ENCODE data around the gene SFXN5. TPM values are rescaled to one million over a fixed set of nuclear protein-coding genes. Genes with fewer than 3 reads are reported as not detected.

Gene SFXN5
- total and polyA plus RNA-seq, 2 donors, result 9.2 to 11.8 TPM

- no peaks in the 10 kb centered on the region for H3K36me3 ChIP-seq (ENCODE audit: insufficient read depth)
Observed at GRCh38 chr2:72999729-73000725, 71.5 kb downstream of the SFXN5 start.

GRCh38 chr2:72998724-72999123 is 72.8 kb downstream of the SFXN5 start:
- Histone ChIP-seq H3K4me3 (ENCODE audit: low read depth, low read length) (no peak overlapping the region), H3K36me3 (ENCODE audit: insufficient read depth) (no peaks in the 10 kb centered on the region), H3K4me1 (ENCODE audit: insufficient read depth) (no peaks in the 10 kb centered on the region), H3K27ac (ENCODE audit: low read depth) (no peak overlapping the region)
- no peak for DNase-seq (ENCODE audit: extremely low spot score)
- 84% methylated on average over 4 of the region's 4 CpGs for WGBS

More at GRCh38 chr2:72999729-73000725, 71.5 kb downstream of the SFXN5 start:
- Histone ChIP-seq H3K4me1 (ENCODE audit: insufficient read depth) (no peaks in the 10 kb centered on the region), H3K27ac (ENCODE audit: low read depth) (no peak overlapping the region), H3K4me3 (ENCODE audit: low read depth, low read length) (no peak overlapping the region)
- WGBS, result 88% methylated on average over 13 of the region's 13 CpGs
- no peak for DNase-seq (ENCODE audit: extremely low spot score)

GRCh38 chr2:72998234-72998651 is 73.3 kb downstream of the SFXN5 start:
- Histone ChIP-seq H3K36me3 (ENCODE audit: insufficient read depth) (no peaks in the 10 kb centered on the region), H3K4me1 (ENCODE audit: insufficient read depth) (no peaks in the 10 kb centered on the region), H3K27ac (ENCODE audit: low read depth) (no peak overlapping the region), H3K4me3 (ENCODE audit: low read depth, low read length) (no peak overlapping the region)
- DNase-seq (ENCODE audit: extremely low spot score), result no peak
- 93% methylated on average over 12 of the region's 12 CpGs for WGBS

- 98% methylated on average over 7 of the region's 7 CpGs for WGBS
- H3K36me3 ChIP-seq (ENCODE audit: insufficient read depth), result no peaks in the 10 kb centered on the region
- no peak overlapping the region for H3K4me3 ChIP-seq (ENCODE audit: low read depth, low read length)
- H3K4me1 ChIP-seq (ENCODE audit: insufficient read depth), result no peaks in the 10 kb centered on the region
- no peak for DNase-seq (ENCODE audit: extremely low spot score)
- H3K27ac ChIP-seq (ENCODE audit: low read depth), result no peak overlapping the region
Observed at GRCh38 chr2:72996117-72996502, 75.4 kb downstream of the SFXN5 start.

GRCh38 chr2:72995430-72996116 is 75.9 kb downstream of the SFXN5 start:
- 79% methylated on average over 15 of the region's 15 CpGs for WGBS
- Histone ChIP-seq H3K4me1 (ENCODE audit: insufficient read depth) (no peaks in the 10 kb centered on the region), H3K4me3 (ENCODE audit: low read depth, low read length) (no peak overlapping the region), H3K36me3 (ENCODE audit: insufficient read depth) (no peaks in the 10 kb centered on the region), H3K27ac (ENCODE audit: low read depth) (no peak overlapping the region)
- no peak for DNase-seq (ENCODE audit: extremely low spot score)

- no peak overlapping the region for H3K27ac ChIP-seq (ENCODE audit: low read depth)
- no peaks in the 10 kb centered on the region for H3K36me3 ChIP-seq (ENCODE audit: insufficient read depth)
- DNase-seq (ENCODE audit: extremely low spot score), result no peak
- 78% methylated on average over 6 of the region's 6 CpGs for WGBS
- H3K4me1 ChIP-seq (ENCODE audit: insufficient read depth), result no peaks in the 10 kb centered on the region
- no peak overlapping the region for H3K4me3 ChIP-seq (ENCODE audit: low read depth, low read length)
Observed at GRCh38 chr2:72994991-72995380, 76.5 kb downstream of the SFXN5 start.

- no peak for DNase-seq (ENCODE audit: extremely low spot score)
- 92% methylated on average over 10 of the region's 10 CpGs for WGBS
Observed at GRCh38 chr2:72994282-72994990, 77.1 kb downstream of the SFXN5 start.

GRCh38 chr2:72993933-72994280 is 77.6 kb downstream of the SFXN5 start:
- H3K36me3 ChIP-seq (ENCODE audit: insufficient read depth), result no peaks in the 10 kb centered on the region
- no peaks in the 10 kb centered on the region for H3K4me1 ChIP-seq (ENCODE audit: insufficient read depth)
- DNase-seq (ENCODE audit: extremely low spot score), result no peak
- H3K4me3 ChIP-seq (ENCODE audit: low read depth, low read length), result no peak overlapping the region
- WGBS, result 83% methylated on average over 5 of the region's 5 CpGs
- H3K27ac ChIP-seq (ENCODE audit: low read depth), result no peak overlapping the region

More at GRCh38 chr2:72994282-72994990, 77.1 kb downstream of the SFXN5 start:
- Histone ChIP-seq H3K4me3 (ENCODE audit: low read depth, low read length) (no peak overlapping the region), H3K36me3 (ENCODE audit: insufficient read depth) (no peaks in the 10 kb centered on the region), H3K4me1 (ENCODE audit: insufficient read depth) (no peaks in the 10 kb centered on the region), H3K27ac (ENCODE audit: low read depth) (no peak overlapping the region)

GRCh38 chr2:72993147-72993932 is 78.2 kb downstream of the SFXN5 start:
- no peak overlapping the region for H3K4me3 ChIP-seq (ENCODE audit: low read depth, low read length)
- H3K36me3 ChIP-seq (ENCODE audit: insufficient read depth), result no peaks in the 10 kb centered on the region
- H3K4me1 ChIP-seq (ENCODE audit: insufficient read depth), result no peaks in the 10 kb centered on the region
- no peak overlapping the region for H3K27ac ChIP-seq (ENCODE audit: low read depth)
- no peak for DNase-seq (ENCODE audit: extremely low spot score)
- WGBS, result 53% methylated on average over 5 of the region's 5 CpGs

- H3K4me1 ChIP-seq (ENCODE audit: insufficient read depth), result no peaks in the 10 kb centered on the region
- WGBS, result 88% methylated on average over 8 of the region's 8 CpGs
- H3K27ac ChIP-seq (ENCODE audit: low read depth), result no peak overlapping the region
- no peak overlapping the region for H3K4me3 ChIP-seq (ENCODE audit: low read depth, low read length)
- H3K36me3 ChIP-seq (ENCODE audit: insufficient read depth), result no peaks in the 10 kb centered on the region
- no peak for DNase-seq (ENCODE audit: extremely low spot score)
Observed at GRCh38 chr2:72992734-72993102, 78.8 kb downstream of the SFXN5 start.

- no peak overlapping the region for H3K27ac ChIP-seq (ENCODE audit: low read depth)
- no peaks in the 10 kb centered on the region for H3K36me3 ChIP-seq (ENCODE audit: insufficient read depth)
- DNase-seq (ENCODE audit: extremely low spot score), result no peak
- H3K4me1 ChIP-seq (ENCODE audit: insufficient read depth), result no peaks in the 10 kb centered on the region
- 82% methylated on average over 11 of the region's 11 CpGs for WGBS
- H3K4me3 ChIP-seq (ENCODE audit: low read depth, low read length), result no peak overlapping the region
Observed at GRCh38 chr2:72991980-72992733, 79.4 kb downstream of the SFXN5 start.

- DNase-seq (ENCODE audit: extremely low spot score), result no peak
- H3K4me3 ChIP-seq (ENCODE audit: low read depth, low read length), result no peak overlapping the region
- H3K27ac ChIP-seq (ENCODE audit: low read depth), result no peak overlapping the region
- WGBS, result 97% methylated on average over 6 of the region's 6 CpGs
- H3K4me1 ChIP-seq (ENCODE audit: insufficient read depth), result no peaks in the 10 kb centered on the region
- H3K36me3 ChIP-seq (ENCODE audit: insufficient read depth), result no peaks in the 10 kb centered on the region
Observed at GRCh38 chr2:72991439-72991725, 80.1 kb downstream of the SFXN5 start.
